A549 (cell line): ENCODE measurements around the gene SP140L. TPM values are rescaled to one million over a fixed set of nuclear protein-coding genes. Genes with fewer than 3 reads are reported as not detected.

ENCODE experiments used
- ATAC-seq, 2 experiments: fragments of 200-7000 bp in 1 of 2; fragments of >200 bp in 1 of 2; cut with Nextera tagmentation in 1 of 2; cut with Tn5 transposase in 1 of 2; 3 replicates each; pipeline versions ENCODE4 v1.8.0 to v1.9.1; 2018 to 2020; ENCODE audit warnings: mild to moderate bottlenecking in 1 of 2, moderate library complexity in 1 of 2
- CTCF ChIA-PET: fragments of 300-600 bp; sonication (Branson Sonifier 250); formaldehyde crosslinking; extraction: SDS; loops from one replicate; lab custom pipeline; 2021; ENCODE audit warnings: antibody characterized with exemption, inconsistent platforms; lab: Yijun Ruan, JAX
- POLR2A ChIA-PET: fragments of 350-600 bp; formaldehyde crosslinking; extraction: SDS; loops from one replicate; lab custom pipeline; 2021; ENCODE audit warnings: antibody characterized with exemption, inconsistent platforms; lab: Yijun Ruan, JAX
- DNase-seq, 2 experiments: peaks; one replicate each; pipeline versions ENCODE4 v3.0.0 to v3.0.0-alpha.2; 2011 to 2016; ENCODE audit warnings: low read depth in 1 of 2, low spot score in 1 of 2
- FAIRE-seq: peaks from 2 replicates; lab custom pipeline; 2011; peaks lifted over from hg19 to GRCh38; lab: Jason Lieb, UNC
- H3K27ac ChIP-seq, 2 experiments: fragments of >200 bp; sonication (Bioruptor Twin); formaldehyde crosslinking; 3 replicates each; pipeline ENCODE4 v1.5.1; 2016 to 2017
- H3K4me1 ChIP-seq: fragments of >200 bp; sonication (Bioruptor Twin); formaldehyde crosslinking; 3 replicates; pipeline ENCODE4 v1.6.1; 2016
- H3K4me2 ChIP-seq: fragments of >200 bp; sonication (Bioruptor Twin); formaldehyde crosslinking; 3 replicates; pipeline ENCODE4 v1.6.1; 2016
- H3K4me3 ChIP-seq: fragments of >200 bp; sonication (Bioruptor Twin); formaldehyde crosslinking; 3 replicates; pipeline ENCODE4 v1.5.1; 2016
- H3K9me3 ChIP-seq: fragments of >200 bp; sonication (Bioruptor Twin); formaldehyde crosslinking; 3 replicates; pipeline ENCODE4 v1.6.1; 2016
- BHLHE40 ChIP-seq: IDR thresholded peaks from 2 replicates; pipeline ENCODE4 v1.6.1; 2012; ENCODE audit warnings: low read depth, low read length, inconsistent platforms
- CBX2 ChIP-seq: fragments of 200-600 bp; sonication (generic); IDR thresholded peaks from 2 replicates; pipeline ENCODE4 v1.6.1; 2016; ENCODE audit warnings: low read depth, mild to moderate bottlenecking, borderline replicate concordance
- CEBPB ChIP-seq, 2 experiments: fragments of >200 bp in 1 of 2; sonication (Bioruptor Twin) in 1 of 2; formaldehyde crosslinking in 1 of 2; IDR thresholded peaks; 2 replicates each; pipeline ENCODE4 v1.6.1; 2012 to 2016
- CHD4 ChIP-seq: fragments of 200-600 bp; sonication (generic); IDR thresholded peaks from 2 replicates; pipeline ENCODE4 v1.6.1; 2016; ENCODE audit warnings: antibody characterized with exemption, mild to moderate bottlenecking, borderline replicate concordance
- ELK1 ChIP-seq: fragments of 150-350 bp; IDR thresholded peaks from 2 replicates; pipeline ENCODE4 v1.6.1; 2014; ENCODE audit warnings: low read depth, mild to moderate bottlenecking, low read length
- FOSB ChIP-seq: fragments of 250-450 bp; sonication (Bioruptor Pico); IDR thresholded peaks from 2 replicates; pipeline ENCODE4 v1.5.0; 2020; ENCODE audit warnings: mild to moderate bottlenecking, moderate library complexity
- FOSL2 ChIP-seq, 2 experiments: fragments of 450-650 bp in 1 of 2; fragments of >200 bp in 1 of 2; sonication (Bioruptor Twin) in 1 of 2; formaldehyde crosslinking; IDR thresholded peaks; 2 replicates each; pipeline versions ENCODE4 v1.5.0 to v1.6.1; 2016 to 2020; ENCODE audit warnings: mild to moderate bottlenecking in 1 of 2, moderate library complexity in 1 of 2
- FOXS1 ChIP-seq: fragments of 250-450 bp; sonication (Bioruptor Pico); IDR thresholded peaks from 2 replicates; pipeline ENCODE4 v1.5.0; 2020; ENCODE audit warnings: mild to moderate bottlenecking, moderate library complexity
- JUN ChIP-seq, 2 experiments: fragments of >200 bp; sonication (Bioruptor Twin); formaldehyde crosslinking; IDR thresholded peaks; 2 replicates in 1 of 2; 3 replicates in 1 of 2; pipeline ENCODE4 v1.6.1; 2016 to 2017
- KDM5A ChIP-seq: fragments of 200-600 bp; sonication (generic); IDR thresholded peaks from 2 replicates; pipeline ENCODE4 v1.6.1; 2016; ENCODE audit warnings: antibody characterized with exemption, mild to moderate bottlenecking
- MAZ ChIP-seq: fragments of 150-350 bp; IDR thresholded peaks from 2 replicates; pipeline ENCODE4 v1.6.1; 2014; ENCODE audit warnings: antibody characterized with exemption, low read depth, low read length, borderline replicate concordance
- MYC ChIP-seq: IDR thresholded peaks from 2 replicates; pipeline ENCODE4 v1.6.1; 2012; ENCODE audit warnings: mild to moderate bottlenecking, inconsistent platforms, low read length, improper control_type of control experiment, borderline replicate concordance
- NFE2L2 ChIP-seq: fragments of 150-350 bp; conservative IDR thresholded peaks from 2 replicates; pipeline ENCODE4 v1.6.1; 2014; ENCODE audit warnings: low read length
- NPAS2 ChIP-seq: fragments of 250-450 bp; sonication (Bioruptor Pico); IDR thresholded peaks from 2 replicates; pipeline ENCODE4 v1.8.0; 2022; ENCODE audit warnings: mild to moderate bottlenecking, moderate library complexity, borderline replicate concordance
- POLR2A ChIP-seq: IDR thresholded peaks from 2 replicates; pipeline ENCODE4 v1.6.1; 2012; ENCODE audit warnings: mild to moderate bottlenecking, low read length
- POLR2AphosphoS2 ChIP-seq: conservative IDR thresholded peaks from 2 replicates; pipeline ENCODE4 v1.6.1; 2012; ENCODE audit warnings: low read length, improper control_type of control experiment, inconsistent platforms
- REST ChIP-seq: fragments of 200-600 bp; sonication (generic); IDR thresholded peaks from 2 replicates; pipeline ENCODE4 v1.6.1; 2016; ENCODE audit warnings: antibody characterized with exemption, mild to moderate bottlenecking, moderate library complexity
- RFX5 ChIP-seq: fragments of 450-650 bp; IDR thresholded peaks from 2 replicates; pipeline ENCODE4 v1.7.1; 2014; ENCODE audit warnings: antibody characterized with exemption, mild to moderate bottlenecking, moderate library complexity
- RNF2 ChIP-seq: fragments of 200-600 bp; sonication (generic); IDR thresholded peaks from 2 replicates; pipeline ENCODE4 v1.6.1; 2016; ENCODE audit warnings: low read depth, mild to moderate bottlenecking, antibody characterized with exemption, moderate library complexity, borderline replicate concordance
- ZNF302 ChIP-seq: fragments of 250-450 bp; sonication (Bioruptor Pico); IDR thresholded peaks from 2 replicates; pipeline ENCODE4 v1.9.0; 2021; ENCODE audit warnings: inconsistent platforms, mild to moderate bottlenecking, moderate library complexity
- ZSCAN20 ChIP-seq: fragments of 250-450 bp; sonication (Bioruptor Pico); IDR thresholded peaks from 2 replicates; pipeline ENCODE4 v1.8.0; 2022; ENCODE audit warnings: mild to moderate bottlenecking, moderate library complexity
- WGBS: methylation state at CpG from one replicate; pipeline ENCODE4 v1.1.6; 2017; ENCODE audit errors: missing lambda C conversion rate; 5-methylcytosine and 5-hydroxymethylcytosine counted together
- polyA plus RNA-seq, 4 experiments: library from polyadenylated mRNA; depleted of rRNA in 3 of 4; stranded (reverse); fragments of >200 nt; fragmentation: RNase III in 1 of 4; extraction: RNeasy Plus Mini Kit Qiagen cat#74134 plus additional on column Dnase treatment in 1 of 4; gene quantifications; 2 replicates in 3 of 4; 3 replicates in 1 of 4; pipeline ENCODE4 v1.2.3, GENCODE V29; 2011 to 2017
- TF ChIP-seq, protein P1 (sequence below): IDR thresholded peaks from 2 replicates; pipeline ENCODE4 v1.6.1; 2012; ENCODE audit warnings: low read depth, borderline replicate concordance
- TF ChIP-seq, protein P2 (sequence below): fragments of 250-450 bp; sonication (Bioruptor Pico); IDR thresholded peaks from 2 replicates; pipeline ENCODE4 v1.5.0; 2021; ENCODE audit warnings: mild to moderate bottlenecking, moderate library complexity, borderline replicate concordance
- TF ChIP-seq, protein P3 (sequence below): fragments of 450-650 bp; IDR thresholded peaks from 2 replicates; pipeline ENCODE4 v1.6.1; 2014; ENCODE audit warnings: antibody characterized with exemption
- TF ChIP-seq, protein P4 (sequence below): IDR thresholded peaks from 2 replicates; pipeline ENCODE4 v1.6.1; 2012
- TF ChIP-seq, protein P5 (sequence below): fragments of 250-450 bp; sonication (Bioruptor Pico); IDR thresholded peaks from 2 replicates; pipeline ENCODE4 v1.5.0; 2020; ENCODE audit warnings: low read depth, mild to moderate bottlenecking, moderate library complexity

SP140L gene
- polyA plus RNA-seq, 2 of the 4 experiments (the other 2 are of a cell fraction): 1.7 to 2.5 TPM

GRCh38 chr2:230405824-230406223, 78.8 kb downstream of the SP140L start:
- no peak for FAIRE-seq

GRCh38 chr2:230408244-230408842, 81.3 kb downstream of the SP140L start:
- no peaks in the 10 kb centered on the region for H3K9me3 ChIP-seq
- ChIA-PET POLR2A (no interaction called here), CTCF (no interaction called here)
- no peak overlapping the region for H3K4me2 ChIP-seq
- no peak overlapping the region for H3K27ac ChIP-seq
- DNase-seq (no peak), ATAC-seq (no peak), FAIRE-seq (no peak)
- H3K4me1 ChIP-seq: peaks cover 3% of the 10 kb centered on the region; the same call in 1 of the 3 replicates
- 44% methylated on average over 3 of the region's 3 CpGs for WGBS
- H3K4me3 ChIP-seq: no peak overlapping the region
- TF ChIP-seq RNF2: no peak
- TF ChIP-seq ELK1: no peak
- TF ChIP-seq, protein P1, sequence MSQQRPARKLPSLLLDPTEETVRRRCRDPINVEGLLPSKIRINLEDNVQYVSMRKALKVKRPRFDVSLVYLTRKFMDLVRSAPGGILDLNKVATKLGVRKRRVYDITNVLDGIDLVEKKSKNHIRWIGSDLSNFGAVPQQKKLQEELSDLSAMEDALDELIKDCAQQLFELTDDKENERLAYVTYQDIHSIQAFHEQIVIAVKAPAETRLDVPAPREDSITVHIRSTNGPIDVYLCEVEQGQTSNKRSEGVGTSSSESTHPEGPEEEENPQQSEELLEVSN: no peak
- TF ChIP-seq, protein P2, sequence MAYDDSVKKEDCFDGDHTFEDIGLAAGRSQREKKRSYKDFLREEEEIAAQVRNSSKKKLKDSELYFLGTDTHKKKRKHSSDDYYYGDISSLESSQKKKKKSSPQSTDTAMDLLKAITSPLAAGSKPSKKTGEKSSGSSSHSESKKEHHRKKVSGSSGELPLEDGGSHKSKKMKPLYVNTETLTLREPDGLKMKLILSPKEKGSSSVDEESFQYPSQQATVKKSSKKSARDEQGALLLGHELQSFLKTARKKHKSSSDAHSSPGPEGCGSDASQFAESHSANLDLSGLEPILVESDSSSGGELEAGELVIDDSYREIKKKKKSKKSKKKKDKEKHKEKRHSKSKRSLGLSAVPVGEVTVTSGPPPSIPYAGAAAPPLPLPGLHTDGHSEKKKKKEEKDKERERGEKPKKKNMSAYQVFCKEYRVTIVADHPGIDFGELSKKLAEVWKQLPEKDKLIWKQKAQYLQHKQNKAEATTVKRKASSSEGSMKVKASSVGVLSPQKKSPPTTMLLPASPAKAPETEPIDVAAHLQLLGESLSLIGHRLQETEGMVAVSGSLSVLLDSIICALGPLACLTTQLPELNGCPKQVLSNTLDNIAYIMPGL: no peak
- TF ChIP-seq FOSB (CRISPR knock-in tag): no peak
- TF ChIP-seq JUN (IDR thresholded peaks at IDR 0.05): no peak
- TF ChIP-seq RFX5: no peak
- TF ChIP-seq FOXS1 (CRISPR knock-in tag): no peak
- TF ChIP-seq NFE2L2: no peak
- no peak for TF ChIP-seq ZSCAN20 (CRISPR knock-in tag)
- no peak for TF ChIP-seq KDM5A
- TF ChIP-seq MYC: no peak
- no peak for TF ChIP-seq FOSL2 (IDR thresholded peaks at IDR 0.05)
- TF ChIP-seq FOSL2 (CRISPR knock-in tag; IDR thresholded peaks at IDR 0.05): no peak

More at GRCh38 chr2:230405824-230406223, 78.8 kb downstream of the SP140L start:
- no peak overlapping the region for H3K4me3 ChIP-seq
- H3K27ac ChIP-seq: no peak overlapping the region
- CTCF ChIA-PET: no interaction called here
- DNase-seq: no peak
- H3K4me2 ChIP-seq: no peak overlapping the region
- ATAC-seq: no peak
- TF ChIP-seq POLR2A (no peak), FOXS1 (CRISPR knock-in tag) (no peak), CBX2 (no peak), CHD4 (no peak), FOSL2 (IDR thresholded peaks at IDR 0.05) (no peak), FOSL2 (CRISPR knock-in tag; IDR thresholded peaks at IDR 0.05) (no peak), MAZ (no peak), CEBPB (IDR thresholded peaks at IDR 0.05) (no peak), ZNF302 (CRISPR knock-in tag) (no peak), REST (no peak), NPAS2 (no peak), NFE2L2 (no peak), BHLHE40 (no peak), ZSCAN20 (CRISPR knock-in tag) (no peak), POLR2AphosphoS2 (no peak)
- TF ChIP-seq, protein P3, sequence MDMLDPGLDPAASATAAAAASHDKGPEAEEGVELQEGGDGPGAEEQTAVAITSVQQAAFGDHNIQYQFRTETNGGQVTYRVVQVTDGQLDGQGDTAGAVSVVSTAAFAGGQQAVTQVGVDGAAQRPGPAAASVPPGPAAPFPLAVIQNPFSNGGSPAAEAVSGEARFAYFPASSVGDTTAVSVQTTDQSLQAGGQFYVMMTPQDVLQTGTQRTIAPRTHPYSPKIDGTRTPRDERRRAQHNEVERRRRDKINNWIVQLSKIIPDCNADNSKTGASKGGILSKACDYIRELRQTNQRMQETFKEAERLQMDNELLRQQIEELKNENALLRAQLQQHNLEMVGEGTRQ: no peak
- TF ChIP-seq, protein P4, sequence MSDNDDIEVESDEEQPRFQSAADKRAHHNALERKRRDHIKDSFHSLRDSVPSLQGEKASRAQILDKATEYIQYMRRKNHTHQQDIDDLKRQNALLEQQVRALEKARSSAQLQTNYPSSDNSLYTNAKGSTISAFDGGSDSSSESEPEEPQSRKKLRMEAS: no peak
- TF ChIP-seq, protein P5, sequence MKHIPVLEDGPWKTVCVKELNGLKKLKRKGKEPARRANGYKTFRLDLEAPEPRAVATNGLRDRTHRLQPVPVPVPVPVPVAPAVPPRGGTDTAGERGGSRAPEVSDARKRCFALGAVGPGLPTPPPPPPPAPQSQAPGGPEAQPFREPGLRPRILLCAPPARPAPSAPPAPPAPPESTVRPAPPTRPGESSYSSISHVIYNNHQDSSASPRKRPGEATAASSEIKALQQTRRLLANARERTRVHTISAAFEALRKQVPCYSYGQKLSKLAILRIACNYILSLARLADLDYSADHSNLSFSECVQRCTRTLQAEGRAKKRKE (CRISPR knock-in tag): no peak
- TF ChIP-seq, all 56 proteins: peak for 0
- H3K9me3 ChIP-seq: no peaks in the 10 kb centered on the region
- 70% methylated on average over 3 of the region's 3 CpGs for WGBS
- POLR2A ChIA-PET: no interaction called here
- H3K4me1 ChIP-seq: no peaks in the 10 kb centered on the region
